ENCODE results near the gene PMM1. TPM values are rescaled to one million over a fixed set of nuclear protein-coding genes. Genes with fewer than 3 reads are reported as not detected.

The PMM1 gene
- total RNA-seq, 2 experiments from 2014 or later: 35.3 to 35.6 TPM

DNA sequence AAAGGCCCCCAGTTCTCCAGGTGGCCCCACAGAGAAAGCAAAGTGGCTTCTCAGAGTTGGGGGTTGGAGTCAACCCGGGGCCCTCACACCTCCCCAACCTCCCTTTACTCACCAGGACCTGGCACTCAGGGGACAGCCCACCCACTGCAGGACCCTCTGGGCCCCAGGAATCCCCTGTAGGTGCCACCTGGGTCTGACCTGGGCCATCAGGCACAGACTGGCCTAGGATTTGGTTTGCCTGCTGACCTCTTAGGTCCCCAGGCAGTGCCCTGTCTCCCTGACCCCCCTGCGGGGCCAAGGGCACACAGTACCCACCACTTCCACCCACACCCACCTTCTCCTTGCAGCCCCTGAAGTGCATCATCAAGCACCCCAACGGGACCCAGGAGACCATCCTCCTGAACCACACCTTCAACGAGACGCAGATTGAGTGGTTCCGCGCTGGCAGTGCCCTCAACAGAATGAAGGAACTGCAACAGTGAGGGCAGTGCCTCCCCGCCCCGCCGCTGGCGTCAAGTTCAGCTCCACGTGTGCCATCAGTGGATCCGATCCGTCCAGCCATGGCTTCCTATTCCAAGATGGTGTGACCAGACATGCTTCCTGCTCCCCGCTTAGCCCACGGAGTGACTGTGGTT is 61.4 kb downstream of the PMM1 start:
- no peak overlapping the region for H3K4me3 Mint-ChIP-seq
- no peak for DNase-seq
- no peak overlapping the region for H3K27ac Mint-ChIP-seq
- H3K27me3 Mint-ChIP-seq (ENCODE audit: low read depth): no peaks in the 10 kb centered on the region
- H3K4me1 Mint-ChIP-seq (ENCODE audit: low read depth): peaks cover 19% of the 10 kb centered on the region
- CTCF ChIA-PET: interaction anchor here (2.1 to 7.3 kb wide), 2 partner anchors 10 to 124 kb away, joined by 10 to 64 read pairs; no protein-coding TSS in a partner anchor
- intact Hi-C loops (cut with micrococcal nuclease): no loop called here
- peaks cover 26% of the 10 kb centered on the region for H3K36me3 Mint-ChIP-seq (ENCODE audit: low read depth)
- no peaks in the 10 kb centered on the region for H3K9me3 Mint-ChIP-seq

Other genes starting within 250 kb of the PMM1 start
- 1 to 10 TPM; 1.7 to 1.9 TPM for gene TEF, start 207.9 kb downstream of the PMM1 start, total RNA-seq
- 10 to 100 TPM; 16.4 to 16.8 TPM for gene TOB2, start 143.0 kb downstream of the PMM1 start, total RNA-seq
- 10 to 100 TPM; 67.5 to 69.0 TPM for gene PHF5A, start 121.1 kb downstream of the PMM1 start, total RNA-seq
- 100 to 1,000 TPM; 113 to 118 TPM for gene ACO2, start 120.7 kb downstream of the PMM1 start, total RNA-seq
- 10 to 100 TPM; 14.8 to 17.6 TPM for gene POLR3H, start 45.4 kb downstream of the PMM1 start, total RNA-seq
- gene CSDC2, start 28.8 kb downstream of the PMM1 start, total RNA-seq: not detected
- gene DESI1, start 31.2 kb upstream of the PMM1 start, total RNA-seq: 10 to 100 TPM; 57.3 to 64.8 TPM
- 100 to 1,000 TPM; 424 to 436 TPM for gene XRCC6, start 31.5 kb upstream of the PMM1 start, total RNA-seq
- 100 to 1,000 TPM; 265 to 277 TPM for gene SNU13, start 99.0 kb upstream of the PMM1 start, total RNA-seq
- gene MEI1, start 109.7 kb upstream of the PMM1 start, total RNA-seq: 10 to 100 TPM; 28.4 to 28.8 TPM
- gene CCDC134, start 210.8 kb upstream of the PMM1 start, total RNA-seq: 10 to 100 TPM; 17.0 to 19.3 TPM
- 100 to 1,000 TPM; 143 to 147 TPM for gene SREBF2, start 243.3 kb upstream of the PMM1 start, total RNA-seq